H9 (cell line): ENCODE results near the gene BCKDHB. TPM values are rescaled to one million over a fixed set of nuclear protein-coding genes. Genes with fewer than 3 reads are reported as not detected.
A peak's percentile ranks its signal among the peaks of the same experiment; 100 is the strongest.

Source experiments
- DNase-seq: peaks from one replicate; pipeline ENCODE4 v3.0.0-alpha.2; 2017
- H2AFZ ChIP-seq: one replicate; pipeline ENCODE4 v1.6.1; 2013; ENCODE audit warnings: mild to moderate bottlenecking, low read length, control low read depth, moderate library complexity
- H2AK5ac ChIP-seq: 2 replicates; pipeline ENCODE4 v1.6.1; 2013; ENCODE audit warnings: low read length, control low read depth, mixed read lengths; ENCODE audit not compliant: insufficient read length
- H2BK120ac ChIP-seq: one replicate; pipeline ENCODE4 v1.6.1; 2013; ENCODE audit warnings: low read depth, mild to moderate bottlenecking, low read length, control low read depth, inconsistent platforms; ENCODE audit not compliant: poor library complexity, severe bottlenecking
- H2BK12ac ChIP-seq: 2 replicates; pipeline ENCODE4 v1.6.1; 2013; ENCODE audit warnings: low read length, control low read depth, mixed read lengths, low read depth; ENCODE audit not compliant: insufficient read length
- H2BK15ac ChIP-seq: 2 replicates; pipeline ENCODE4 v1.6.1; 2013; ENCODE audit warnings: low read depth, low read length, control low read depth
- H2BK20ac ChIP-seq: one replicate; pipeline ENCODE4 v1.6.1; 2013; ENCODE audit warnings: low read depth, mild to moderate bottlenecking, low read length, control low read depth, inconsistent platforms; ENCODE audit not compliant: poor library complexity, severe bottlenecking
- H2BK5ac ChIP-seq: 2 replicates; pipeline ENCODE4 v1.6.1; 2013; ENCODE audit warnings: low read length, control low read depth, mixed read lengths; ENCODE audit not compliant: insufficient read length
- H3K14ac ChIP-seq: 2 replicates; pipeline ENCODE4 v1.6.1; 2013; ENCODE audit warnings: low read length, control low read depth; ENCODE audit not compliant: insufficient read depth
- H3K18ac ChIP-seq: 2 replicates; pipeline ENCODE4 v1.6.1; 2013; ENCODE audit warnings: low read depth, mild to moderate bottlenecking, mixed read lengths, low read length, control low read depth; ENCODE audit not compliant: insufficient read length
- H3K23ac ChIP-seq: 2 replicates; pipeline ENCODE4 v1.6.1; 2013; ENCODE audit warnings: low read length, control low read depth, mixed read lengths, low read depth; ENCODE audit not compliant: insufficient read length
- H3K23me2 ChIP-seq: 2 replicates; pipeline ENCODE4 v1.6.1; 2013; ENCODE audit warnings: low read depth, mild to moderate bottlenecking, mixed read lengths, low read length, control low read depth; ENCODE audit not compliant: insufficient read length, poor library complexity, severe bottlenecking
- H3K27ac ChIP-seq: 2 replicates; pipeline ENCODE4 v1.5.1; 2013; ENCODE audit warnings: low read length, control low read depth, mixed read lengths, low read depth; ENCODE audit not compliant: insufficient read length
- H3K27me3 ChIP-seq: 2 replicates; pipeline ENCODE4 v1.6.1; 2013; ENCODE audit warnings: low read length, control low read depth, inconsistent platforms; ENCODE audit not compliant: insufficient read depth
- H3K4ac ChIP-seq: 2 replicates; pipeline ENCODE4 v1.6.1; 2013; ENCODE audit warnings: low read depth, mild to moderate bottlenecking, control low read depth, inconsistent platforms, low read length, moderate library complexity
- H3K4me1 ChIP-seq: 2 replicates; pipeline ENCODE4 v1.6.1; 2013; ENCODE audit warnings: low read length, control low read depth, inconsistent platforms; ENCODE audit not compliant: insufficient read depth
- H3K4me2 ChIP-seq: 2 replicates; pipeline ENCODE4 v1.6.1; 2013; ENCODE audit warnings: low read length, control low read depth, mixed read lengths; ENCODE audit not compliant: insufficient read length, insufficient read depth
- H3K56ac ChIP-seq: 2 replicates; pipeline ENCODE4 v1.6.1; 2013; ENCODE audit warnings: low read depth, mild to moderate bottlenecking, mixed read lengths, low read length, control low read depth; ENCODE audit not compliant: insufficient read length
- H3K79me1 ChIP-seq: 2 replicates; pipeline ENCODE4 v1.6.1; 2013; ENCODE audit warnings: low read depth, mild to moderate bottlenecking, moderate library complexity, low read length, control low read depth, inconsistent platforms; ENCODE audit not compliant: insufficient read depth, poor library complexity, severe bottlenecking
- H3K79me2 ChIP-seq: 2 replicates; pipeline ENCODE4 v1.6.1; 2013; ENCODE audit warnings: low read length, control low read depth, inconsistent platforms; ENCODE audit not compliant: insufficient read depth
- H3K9ac ChIP-seq: 2 replicates; pipeline ENCODE4 v1.6.1; 2013; ENCODE audit warnings: low read length, control low read depth, mixed read lengths; ENCODE audit not compliant: insufficient read length; ENCODE audit errors: extremely low read depth
- H3K9me3 ChIP-seq: one replicate; pipeline ENCODE4 v1.6.1; 2013; ENCODE audit warnings: low read depth, low read length, inconsistent platforms; ENCODE audit not compliant: control insufficient read depth
- H3T11ph ChIP-seq: one replicate; pipeline ENCODE4 v1.6.1; 2013; ENCODE audit warnings: mild to moderate bottlenecking, low read length, control low read depth, inconsistent platforms
- H4K20me1 ChIP-seq: one replicate; pipeline ENCODE4 v1.6.1; 2013; ENCODE audit not compliant: control insufficient read depth, insufficient read length, insufficient read depth
- H4K5ac ChIP-seq: 2 replicates; pipeline ENCODE4 v1.6.1; 2013; ENCODE audit warnings: low read depth, mild to moderate bottlenecking, mixed read lengths, low read length, control low read depth; ENCODE audit not compliant: insufficient read length
- H4K8ac ChIP-seq: replicated peaks from 2 replicates; pipeline ENCODE4 v1.6.1; 2013; ENCODE audit warnings: low read length, control low read depth, mixed read lengths, low read depth; ENCODE audit not compliant: insufficient read length
- H4K91ac ChIP-seq: 2 replicates; pipeline ENCODE4 v1.6.1; 2013; ENCODE audit warnings: low read depth, mild to moderate bottlenecking, moderate library complexity, mixed read lengths, low read length, control low read depth; ENCODE audit not compliant: insufficient read length
- H3K27ac Mint-ChIP-seq, 3 experiments: 2 replicates in 2 of 3; 3 replicates in 1 of 3; pipeline ENCODE4 v1.8.0; 2020 to 2021; ENCODE audit warnings: mixed read lengths in 3 of 3, mild to moderate bottlenecking in 1 of 3, moderate library complexity in 1 of 3
- H3K27me3 Mint-ChIP-seq: 2 replicates; pipeline ENCODE4 v1.8.0; 2021; ENCODE audit warnings: low read depth, mild to moderate bottlenecking, moderate library complexity, mixed read lengths
- H3K36me3 Mint-ChIP-seq, 3 experiments: 2 replicates in 2 of 3; 3 replicates in 1 of 3; pipeline ENCODE4 v1.8.0; 2020 to 2021; ENCODE audit warnings: low read depth in 3 of 3, mixed read lengths in 3 of 3; ENCODE audit not compliant: insufficient read depth in 1 of 3
- H3K4me1 Mint-ChIP-seq, 2 experiments: 2 replicates each; pipeline ENCODE4 v1.8.0; 2020; ENCODE audit warnings: mixed read lengths in 2 of 2
- H3K4me3 Mint-ChIP-seq, 2 experiments: 2 replicates in 1 of 2; 3 replicates in 1 of 2; pipeline ENCODE4 v1.8.0; 2020 to 2021; ENCODE audit warnings: mild to moderate bottlenecking in 2 of 2, mixed read lengths in 2 of 2, moderate library complexity in 1 of 2
- H3K9me3 Mint-ChIP-seq, 2 experiments: 2 replicates in 1 of 2; 3 replicates in 1 of 2; pipeline ENCODE4 v1.8.0; 2020; ENCODE audit warnings: mild to moderate bottlenecking in 2 of 2, mixed read lengths in 2 of 2, moderate library complexity in 1 of 2
- CTCF ChIP-seq: fragments of 200-600 bp; sonication (generic); conservative IDR thresholded peaks from 3 replicates; pipeline ENCODE4 v1.8.0; 2021; ENCODE audit warnings: antibody characterized with exemption, mild to moderate bottlenecking
- WGBS: extraction: QIAGEN DNeasy Blood & Tissue Kit; methylation state at CpG from one replicate; pipeline ENCODE4 v1.1.7; 2013; ENCODE audit warnings: missing lambda C conversion rate, low lambda C conversion rate, mixed read lengths; ENCODE audit not compliant: insufficient read length; ENCODE audit errors: extremely low coverage; 5-methylcytosine and 5-hydroxymethylcytosine counted together
- total RNA-seq: library from RNA; stranded (reverse); gene quantifications from 2 replicates; pipeline ENCODE4 v1.2.1, GENCODE V29; 2021

The BCKDHB gene
- total RNA-seq, 1 experiment from 2014 or later = 26.6 TPM

- no peaks in the 10 kb centered on the region; a peak in 1 of 5 replicates for H3K9me3 Mint-ChIP-seq
Observed at GRCh38 chr6:80215063-80215462, 108.6 kb downstream of the BCKDHB start.

More at GRCh38 chr6:80215063-80215462, 108.6 kb downstream of the BCKDHB start:
- peak overlapping the region in 1 of 3 experiments; percentile 8; a peak in 1 of 7 replicates for H3K27ac Mint-ChIP-seq
- Histone ChIP-seq H4K5ac (no peak overlapping the region), H3K4me1 (peaks cover 3% of the 10 kb centered on the region; the same call in 1 of the 2 replicates), H2BK12ac (no peak overlapping the region), H4K8ac (no peak overlapping the region), H3K23me2 (no peaks in the 10 kb centered on the region), H3K27me3 (no peaks in the 10 kb centered on the region), H3K9me3 (no peaks in the 10 kb centered on the region), H3K56ac (no peak overlapping the region), H3K79me2 (no peaks in the 10 kb centered on the region), H2AFZ (no peak overlapping the region), H3T11ph (no peak overlapping the region), H2AK5ac (no peak overlapping the region), H3K4ac (no peak overlapping the region), H3K79me1 (no peaks in the 10 kb centered on the region), H3K27ac (no peak overlapping the region), H3K14ac (no peak overlapping the region), H4K20me1 (no peaks in the 10 kb centered on the region), H2BK15ac (no peak overlapping the region), H3K9ac (no peak overlapping the region), H2BK5ac (no peak overlapping the region), H2BK20ac (no peak overlapping the region), H2BK120ac (no peak overlapping the region), H3K18ac (no peak overlapping the region), H4K91ac (no peak overlapping the region), H3K4me2 (no peak overlapping the region), H3K23ac (no peak overlapping the region)
- no CpG with 5 or more reads among the region's 1 CpG for WGBS
- no peak for TF ChIP-seq CTCF
- peaks cover 26% of the 10 kb centered on the region in 2 experiments for H3K4me1 Mint-ChIP-seq
- DNase-seq = no peak
- no peak overlapping the region for H3K4me3 Mint-ChIP-seq
- peaks cover 0 to 14% (median 4%) of the 10 kb centered on the region in 3 experiments; a peak in 4 of 7 replicates for H3K36me3 Mint-ChIP-seq
- H3K27me3 Mint-ChIP-seq = no peaks in the 10 kb centered on the region
